Caki2 (cell line): ENCODE data around the gene CDK3. TPM values are rescaled to one million over a fixed set of nuclear protein-coding genes. Genes with fewer than 3 reads are reported as not detected.
"Not testable (repeated sequence)": the region's sequence is repeated elsewhere in the genome, so short reads cannot be mapped to it uniquely, and the experiment has no call there.

Experiments
- DNase-seq: peaks from one replicate; pipeline ENCODE4 v3.0.0-alpha.2; 2015; ENCODE audit warnings: low read depth
- in situ Hi-C: cut with HindIII; loops from 2 replicates; pipeline ENCODE4 v1.10.0; 2016; ENCODE audit warnings: low sequenced_read_pairs, low pct_unique_long_range_greater_than_20kb, mixed read lengths
- total RNA-seq: library from RNA; depleted of rRNA; stranded (reverse); fragments of >200 nt; shearing (Covaris generic); gene quantifications from 2 replicates; pipeline ENCODE4 v1.2.3, GENCODE V29; 2014; ENCODE audit warnings: low replicate concordance

CDK3 gene
- total RNA-seq, 1 experiment from 2014 or later, result 5.3 TPM

- in situ Hi-C loops, result no loop called here
- DNase-seq, result peak; percentile 94
Measured at GRCh38 chr17:76027159-76027839, 26.6 kb downstream of the CDK3 start, which contains the start of gene EVPL. Gene EVPL (minus strand): TSS chr17:76027306. CDS start chr17:76027198, 108 bp downstream.

GRCh38 chr17:76032073-76032779, 31.6 kb downstream of the CDK3 start:
- in situ Hi-C loops, result no loop called here
- no peak for DNase-seq

- no peak for DNase-seq
- in situ Hi-C loops, result no loop called here
Measured at GRCh38 chr17:76032780-76033108, 32.1 kb downstream of the CDK3 start.

- DNase-seq, result no peak
- in situ Hi-C loops, result no loop called here
Measured at GRCh38 chr17:76033139-76033538, 32.5 kb downstream of the CDK3 start.

GRCh38 chr17:76034428-76035350, 34.0 kb downstream of the CDK3 start:
- DNase-seq, result no peak
- in situ Hi-C loops, result no loop called here

- in situ Hi-C loops, result no loop called here
- DNase-seq, result no peak
Measured at GRCh38 chr17:76036497-76037261, 36.0 kb downstream of the CDK3 start.

- no peak for DNase-seq
- in situ Hi-C loops, result no loop called here
Measured at GRCh38 chr17:76038050-76038449, 37.4 kb downstream of the CDK3 start.

GRCh38 chr17:76039121-76039520, 38.5 kb downstream of the CDK3 start:
- in situ Hi-C loops, result no loop called here
- peak; percentile 87 for DNase-seq

- DNase-seq, result no peak
- in situ Hi-C loops, result no loop called here
Measured at GRCh38 chr17:76040376-76040775, 39.7 kb downstream of the CDK3 start.

- DNase-seq, in situ Hi-C loops: not testable (repeated sequence)
Measured at GRCh38 chr17:76042868-76043267, 42.2 kb downstream of the CDK3 start.

GRCh38 chr17:76044475-76045007, 43.9 kb downstream of the CDK3 start:
- in situ Hi-C loops, DNase-seq: not testable (repeated sequence)

- in situ Hi-C loops, result no loop called here
- no peak for DNase-seq
Measured at GRCh38 chr17:76046064-76046463, 45.4 kb downstream of the CDK3 start.

GRCh38 chr17:76048025-76048605, 47.5 kb downstream of the CDK3 start:
- in situ Hi-C loops, result no loop called here
- DNase-seq, result no peak

GRCh38 chr17:76048711-76049110, 48.1 kb downstream of the CDK3 start:
- in situ Hi-C loops, result no loop called here

GRCh38 chr17:76049239-76049638, 48.6 kb downstream of the CDK3 start:
- in situ Hi-C loops, result no loop called here

More at GRCh38 chr17:76048711-76049110, 48.1 kb downstream of the CDK3 start:
- DNase-seq, result peak; percentile 61

GRCh38 chr17:76049836-76050537, 49.3 kb downstream of the CDK3 start:
- in situ Hi-C loops, result no loop called here

More at GRCh38 chr17:76049239-76049638, 48.6 kb downstream of the CDK3 start:
- no peak for DNase-seq

More at GRCh38 chr17:76049836-76050537, 49.3 kb downstream of the CDK3 start:
- DNase-seq, result no peak
